Astrocyte (in vitro differentiated cells and primary cell): ENCODE results near the gene PDCL2. TPM values are rescaled to one million over a fixed set of nuclear protein-coding genes. Genes with fewer than 3 reads are reported as not detected.

ENCODE experiments used
- DNase-seq: peaks from one replicate; pipeline ENCODE4 v3.0.0-alpha.2; 2010; ENCODE audit warnings: low read depth
- FAIRE-seq: peaks from 2 replicates; lab custom pipeline; 2011; peaks lifted over from hg19 to GRCh38; lab: Jason Lieb, UNC
- H2AFZ ChIP-seq: 2 replicates; pipeline ENCODE4 v1.6.0; 2012; ENCODE audit warnings: low read depth, low read length, inconsistent platforms
- H3K27ac ChIP-seq: 2 replicates; pipeline ENCODE4 v1.5.1; 2011; ENCODE audit warnings: low read depth, low read length, inconsistent platforms
- H3K27me3 ChIP-seq: 2 replicates; pipeline ENCODE4 v1.6.0; 2011; ENCODE audit warnings: low read length, inconsistent platforms; ENCODE audit not compliant: insufficient read depth
- H3K36me3 ChIP-seq: 2 replicates; pipeline ENCODE4 v1.5.1; 2011; ENCODE audit warnings: low read length, inconsistent platforms; ENCODE audit not compliant: insufficient read depth
- H3K4me1 ChIP-seq: 2 replicates; pipeline ENCODE4 v1.5.1; 2011; ENCODE audit warnings: low read length, inconsistent platforms; ENCODE audit not compliant: insufficient read depth
- H3K4me2 ChIP-seq: 2 replicates; pipeline ENCODE4 v1.6.0; 2012; ENCODE audit warnings: low read length, inconsistent platforms
- H3K4me3 ChIP-seq: 2 replicates; pipeline ENCODE4 v1.5.1; 2011; ENCODE audit warnings: low read depth, mild to moderate bottlenecking, low read length, inconsistent platforms; ENCODE audit not compliant: insufficient read depth
- H3K79me2 ChIP-seq: 2 replicates; pipeline ENCODE4 v1.6.0; 2012; ENCODE audit warnings: mild to moderate bottlenecking, low read length, inconsistent platforms; ENCODE audit not compliant: insufficient read depth
- H3K9ac ChIP-seq: 2 replicates; pipeline ENCODE4 v1.6.0; 2012; ENCODE audit warnings: mild to moderate bottlenecking, low read length, inconsistent platforms
- H3K9me3 ChIP-seq: 2 replicates; pipeline ENCODE4 v1.5.1; 2012; ENCODE audit warnings: low read depth, mild to moderate bottlenecking, low read length, inconsistent platforms; ENCODE audit not compliant: insufficient read depth
- H4K20me1 ChIP-seq: 2 replicates; pipeline ENCODE4 v1.6.0; 2012; ENCODE audit warnings: low read length, inconsistent platforms; ENCODE audit not compliant: insufficient read depth
- H3K27ac Mint-ChIP-seq: one replicate; pipeline ENCODE4 v1.8.0; 2021; ENCODE audit warnings: mild to moderate bottlenecking, mixed read lengths; ENCODE audit not compliant: unreplicated experiment
- H3K27me3 Mint-ChIP-seq: one replicate; pipeline ENCODE4 v1.8.0; 2021; ENCODE audit warnings: low read depth, mixed read lengths; ENCODE audit not compliant: unreplicated experiment
- H3K36me3 Mint-ChIP-seq: one replicate; pipeline ENCODE4 v1.8.0; 2021; ENCODE audit warnings: low read depth, mixed read lengths; ENCODE audit not compliant: unreplicated experiment
- H3K4me1 Mint-ChIP-seq: one replicate; pipeline ENCODE4 v1.8.0; 2021; ENCODE audit warnings: low read depth, mixed read lengths; ENCODE audit not compliant: unreplicated experiment
- H3K4me3 Mint-ChIP-seq: one replicate; pipeline ENCODE4 v1.8.0; 2021; ENCODE audit warnings: mild to moderate bottlenecking, moderate library complexity, mixed read lengths; ENCODE audit not compliant: unreplicated experiment
- H3K9me3 Mint-ChIP-seq: one replicate; pipeline ENCODE4 v1.8.0; 2021; ENCODE audit warnings: mild to moderate bottlenecking, mixed read lengths; ENCODE audit not compliant: unreplicated experiment
- CTCF ChIP-seq: IDR thresholded peaks from 2 replicates; pipeline ENCODE4 v1.5.1; 2011; ENCODE audit warnings: low read depth, mild to moderate bottlenecking, inconsistent platforms, low read length, moderate library complexity; ENCODE audit not compliant: insufficient read depth
- EZH2 ChIP-seq: IDR thresholded peaks from 2 replicates; pipeline ENCODE4 v1.6.1; 2012; ENCODE audit warnings: mild to moderate bottlenecking, low read length, inconsistent platforms; ENCODE audit not compliant: insufficient read depth
- total RNA-seq: library from RNA; stranded (reverse); gene quantifications from 2 replicates; pipeline ENCODE4 v1.2.1, GENCODE V29; 2021

Gene PDCL2
- total RNA-seq, 1 donor from 2014 or later, result not detected

- H3K9ac ChIP-seq, result no peak overlapping the region
- no peaks in the 10 kb centered on the region for H4K20me1 ChIP-seq
- Mint-ChIP-seq H3K4me1 (peaks cover 7% of the 10 kb centered on the region), H3K36me3 (no peaks in the 10 kb centered on the region), H3K4me3 (no peak overlapping the region), H3K9me3 (no peaks in the 10 kb centered on the region), H3K27me3 (no peaks in the 10 kb centered on the region), H3K27ac (no peak overlapping the region)
- DNase-seq (no peak), FAIRE-seq (no peak)
- no peak overlapping the region for H3K27ac ChIP-seq
- no peak overlapping the region for H2AFZ ChIP-seq
- no peaks in the 10 kb centered on the region for H3K36me3 ChIP-seq
- TF ChIP-seq EZH2, result no peak
- no peak for TF ChIP-seq CTCF
- H3K9me3 ChIP-seq, result no peaks in the 10 kb centered on the region
- H3K4me1 ChIP-seq, result no peaks in the 10 kb centered on the region
- no peaks in the 10 kb centered on the region for H3K79me2 ChIP-seq
- H3K4me3 ChIP-seq, result no peak overlapping the region
- H3K4me2 ChIP-seq, result no peak overlapping the region
- no peaks in the 10 kb centered on the region for H3K27me3 ChIP-seq
These were observed 18.3 kb upstream of the PDCL2 start for GRCh38 chr4:55610381-55610780.

GRCh38 chr4:55609393-55609866 is 17.4 kb upstream of the PDCL2 start:
- TF ChIP-seq CTCF (no peak), EZH2 (no peak)
- Histone ChIP-seq H3K79me2 (no peaks in the 10 kb centered on the region), H3K9me3 (no peaks in the 10 kb centered on the region), H3K27me3 (no peaks in the 10 kb centered on the region), H3K9ac (no peak overlapping the region), H4K20me1 (no peaks in the 10 kb centered on the region), H3K4me2 (no peak overlapping the region), H3K36me3 (no peaks in the 10 kb centered on the region), H3K4me3 (no peak overlapping the region), H3K27ac (no peak overlapping the region), H3K4me1 (no peaks in the 10 kb centered on the region), H2AFZ (no peak overlapping the region)
- FAIRE-seq (no peak), DNase-seq (peak; percentile 12)
- H3K27me3 Mint-ChIP-seq, result no peaks in the 10 kb centered on the region
- no peak overlapping the region for H3K4me3 Mint-ChIP-seq
- H3K4me1 Mint-ChIP-seq, result peaks cover 7% of the 10 kb centered on the region
- H3K9me3 Mint-ChIP-seq, result no peaks in the 10 kb centered on the region
- H3K27ac Mint-ChIP-seq, result no peak overlapping the region
- H3K36me3 Mint-ChIP-seq, result no peaks in the 10 kb centered on the region

- no peak overlapping the region for H2AFZ ChIP-seq
- H4K20me1 ChIP-seq, result no peaks in the 10 kb centered on the region
- peaks cover 7% of the 10 kb centered on the region for H3K4me1 Mint-ChIP-seq
- H3K9ac ChIP-seq, result no peak overlapping the region
- H3K36me3 Mint-ChIP-seq, result no peaks in the 10 kb centered on the region
- TF ChIP-seq CTCF (no peak), EZH2 (no peak)
- no peaks in the 10 kb centered on the region for H3K9me3 ChIP-seq
- no peak overlapping the region for H3K27ac ChIP-seq
- no peaks in the 10 kb centered on the region for H3K9me3 Mint-ChIP-seq
- no peak overlapping the region for H3K4me3 ChIP-seq
- H3K36me3 ChIP-seq, result no peaks in the 10 kb centered on the region
- no peaks in the 10 kb centered on the region for H3K27me3 ChIP-seq
- H3K27me3 Mint-ChIP-seq, result no peaks in the 10 kb centered on the region
- DNase-seq (no peak), FAIRE-seq (no peak)
- no peaks in the 10 kb centered on the region for H3K79me2 ChIP-seq
- H3K27ac Mint-ChIP-seq, result no peak overlapping the region
- no peak overlapping the region for H3K4me3 Mint-ChIP-seq
- H3K4me1 ChIP-seq, result no peaks in the 10 kb centered on the region
- H3K4me2 ChIP-seq, result no peak overlapping the region
These were observed 16.5 kb upstream of the PDCL2 start for GRCh38 chr4:55608591-55608990.
